Measurements from ENCODE around the gene KAT6B.

KAT6B gene

DNA sequence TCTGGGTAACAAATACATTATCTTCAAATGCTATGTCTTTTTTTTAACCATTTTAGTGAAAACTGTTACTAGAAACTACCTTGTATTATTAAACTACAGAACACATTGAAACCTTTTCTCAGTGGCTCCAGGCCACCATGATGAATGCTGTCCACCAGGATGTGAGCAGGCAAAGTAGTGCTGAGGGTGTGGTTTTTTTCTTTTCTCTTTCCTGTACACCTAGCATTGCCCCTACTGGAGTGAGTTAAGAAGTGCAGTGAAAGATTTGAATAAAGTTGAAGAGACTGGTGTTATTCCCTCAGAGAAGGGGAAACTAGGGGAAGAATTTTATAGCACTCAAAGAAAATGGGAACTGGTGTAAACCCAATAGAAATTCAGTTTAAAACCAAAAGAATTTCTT is 165.0 kb downstream of the KAT6B start:
- no peak for DNase-seq

DNA sequence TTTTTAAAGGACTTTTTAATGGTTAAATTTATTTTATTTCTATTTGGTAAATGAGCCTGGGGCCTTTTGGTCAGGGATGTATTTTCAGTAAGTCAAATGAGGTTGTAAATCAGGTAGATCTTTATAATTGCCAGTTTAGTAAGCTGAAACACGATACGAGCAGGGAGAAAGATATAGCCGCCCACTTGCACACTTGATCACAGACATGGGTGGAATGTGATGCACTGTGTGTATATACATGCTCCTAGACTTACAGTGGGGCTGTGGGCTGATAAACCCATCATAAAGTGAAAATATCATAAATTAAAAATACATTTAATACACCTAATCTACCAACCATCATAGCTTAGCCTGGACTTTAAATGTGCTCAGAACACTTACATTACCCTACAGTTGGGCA is 165.7 kb downstream of the KAT6B start:
- DNase-seq = no peak

GRCh38 chr10:74993649-74994048 is 167.2 kb downstream of the KAT6B start:
- DNase-seq = no peak

GRCh38 chr10:74994854-74995253 is 168.5 kb downstream of the KAT6B start:
- no peak for DNase-seq

- DNase-seq = no peak
These were observed 169.4 kb downstream of the KAT6B start for GRCh38 chr10:74995806-74996205.

DNA sequence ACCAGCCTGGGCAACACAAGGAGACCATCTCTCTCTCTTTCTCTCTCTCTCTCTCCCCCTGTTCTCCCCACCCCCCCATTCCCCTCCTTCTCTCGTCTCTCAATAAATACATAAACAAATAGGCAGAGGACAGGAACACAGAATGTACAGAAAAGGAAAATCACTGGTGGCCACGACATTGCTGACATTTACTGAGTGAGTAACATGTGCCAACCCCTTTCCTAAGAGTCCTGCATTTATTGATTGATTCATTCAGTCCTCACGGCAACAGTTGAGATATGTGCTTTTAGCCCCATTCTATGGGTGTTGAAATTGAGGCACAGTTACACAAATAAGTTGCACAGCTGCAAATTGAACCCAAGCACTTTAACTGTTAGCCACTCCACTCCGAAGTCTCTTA is 170.8 kb downstream of the KAT6B start:
- no peak for DNase-seq

DNA sequence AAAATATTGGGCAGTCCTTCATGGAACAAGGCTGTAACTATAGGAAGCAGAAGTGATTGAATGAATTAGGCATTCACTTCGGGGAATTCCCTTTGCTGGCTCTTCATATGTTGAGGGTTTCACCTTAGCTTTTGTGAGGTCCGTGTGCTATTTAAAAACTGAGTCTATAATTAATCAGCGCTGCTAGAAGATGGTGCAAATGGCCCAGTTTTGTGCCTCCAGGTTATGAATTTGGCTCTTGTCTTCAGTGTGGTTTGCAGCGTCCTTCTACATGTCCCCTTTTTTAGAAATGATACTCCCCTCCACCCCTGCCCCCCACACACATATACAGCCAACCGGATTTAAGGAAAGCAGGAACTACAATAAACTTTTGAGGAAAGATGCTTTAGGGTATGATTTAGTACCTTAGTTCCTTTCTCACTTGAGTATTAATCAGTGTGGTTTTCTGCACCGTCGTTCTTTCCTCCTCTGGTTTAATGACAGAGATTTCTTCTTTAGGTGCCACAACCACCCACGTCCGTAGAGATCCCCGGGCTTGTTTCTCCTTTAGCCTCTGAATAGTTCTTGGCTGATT is 174.4 kb downstream of the KAT6B start:
- no peak for DNase-seq

GRCh38 chr10:75001715-75002350 is 175.4 kb downstream of the KAT6B start:
- DNase-seq = no peak

DNA sequence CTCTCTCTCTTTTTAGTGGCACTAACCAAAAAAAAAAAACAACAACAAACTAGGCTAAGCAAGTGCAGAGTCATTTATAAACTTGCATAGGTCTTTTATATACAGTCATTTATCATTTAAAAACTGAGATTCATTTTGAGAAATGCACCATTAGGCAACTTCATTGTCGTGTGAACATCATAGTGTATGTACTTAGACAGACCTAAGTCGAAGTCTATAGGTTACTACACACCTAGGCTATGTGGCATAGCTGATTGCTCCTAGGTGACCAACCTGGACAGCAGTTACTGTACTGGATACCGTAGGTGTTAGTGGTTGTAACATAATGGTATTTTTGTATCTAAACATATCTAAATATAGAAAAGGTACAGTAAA is 175.9 kb downstream of the KAT6B start:
- no peak for DNase-seq

DNA sequence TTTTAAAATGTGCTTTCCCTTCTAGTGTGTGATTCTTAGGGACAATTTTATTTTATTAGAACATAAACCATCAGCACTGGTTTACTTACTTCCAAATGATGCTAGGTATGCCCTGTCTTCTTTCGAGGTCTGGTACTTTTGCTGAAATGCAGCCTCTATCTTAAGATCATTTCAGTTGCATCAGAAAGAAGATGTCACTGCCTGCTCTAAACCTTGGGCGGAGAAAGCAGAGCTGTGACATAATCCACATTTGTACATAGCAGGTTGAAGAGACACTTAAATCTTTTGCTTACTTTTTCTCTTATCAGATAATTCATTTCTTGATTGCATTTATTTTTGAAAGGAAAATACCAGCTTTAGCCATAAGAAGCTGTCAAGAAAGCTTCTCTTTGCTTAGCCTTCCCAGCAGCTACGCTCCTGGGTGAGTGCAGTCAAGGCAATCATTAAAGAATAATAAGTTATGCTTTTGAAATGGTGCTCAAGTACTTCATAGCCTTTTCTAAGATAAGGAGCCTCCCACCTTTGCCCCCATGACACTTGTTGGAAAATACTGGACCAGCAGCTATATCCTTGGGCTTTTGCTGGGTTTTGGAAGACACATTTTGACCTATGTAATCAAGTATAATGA is 176.7 kb downstream of the KAT6B start:
- DNase-seq = no peak

GRCh38 chr10:75003891-75004290 is 177.5 kb downstream of the KAT6B start:
- DNase-seq = no peak

GRCh38 chr10:75007646-75008045 is 181.2 kb downstream of the KAT6B start:
- DNase-seq = no peak

DNA sequence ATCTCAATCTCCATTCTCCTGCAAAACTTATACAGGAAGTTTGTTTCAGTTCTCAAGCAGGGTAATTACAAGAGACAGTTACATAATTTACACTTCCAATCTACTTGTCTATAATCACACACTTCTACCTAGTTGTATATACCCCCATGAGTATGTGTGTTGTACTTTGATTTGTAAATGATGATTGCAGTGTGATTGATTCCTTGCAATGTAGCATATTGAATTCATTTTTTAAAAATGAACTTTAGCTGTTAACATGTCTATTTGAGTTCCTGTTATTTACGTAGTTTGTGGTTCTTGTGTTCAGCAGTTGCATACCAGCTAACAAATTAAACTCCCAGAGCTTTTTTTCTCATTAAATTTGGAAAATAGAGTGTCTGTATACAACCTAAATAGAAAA is 182.6 kb downstream of the KAT6B start:
- DNase-seq = no peak

- DNase-seq = no peak
These were observed 183.0 kb downstream of the KAT6B start for GRCh38 chr10:75009426-75009825.

- no peak for DNase-seq
These were observed 184.0 kb downstream of the KAT6B start for GRCh38 chr10:75010373-75010772.

DNA sequence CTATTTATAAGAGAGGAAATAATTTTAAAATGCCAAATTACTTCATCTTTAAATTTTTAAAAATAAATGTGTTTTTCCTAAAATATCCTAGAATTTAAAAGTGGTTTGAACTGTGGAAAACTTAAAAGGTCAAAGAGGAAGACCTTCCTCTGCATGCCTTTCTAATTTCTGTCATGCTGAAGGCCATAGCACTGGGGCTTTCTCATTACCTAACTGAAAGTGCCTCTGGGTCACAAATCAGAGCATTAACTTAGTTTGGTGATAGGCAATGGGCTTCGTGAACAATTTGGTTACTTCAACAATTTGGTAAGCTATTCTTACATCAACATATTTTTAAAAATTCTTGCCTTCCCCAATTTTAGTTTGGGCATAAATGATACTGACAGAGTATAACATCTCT is 184.8 kb downstream of the KAT6B start:
- no peak for DNase-seq

- DNase-seq = no peak
These were observed 186.1 kb downstream of the KAT6B start for GRCh38 chr10:75012471-75012870.

GRCh38 chr10:75013007-75013406 is 186.6 kb downstream of the KAT6B start:
- DNase-seq = no peak

- no peak for DNase-seq
These were observed 187.1 kb downstream of the KAT6B start for GRCh38 chr10:75013522-75013921.

DNA sequence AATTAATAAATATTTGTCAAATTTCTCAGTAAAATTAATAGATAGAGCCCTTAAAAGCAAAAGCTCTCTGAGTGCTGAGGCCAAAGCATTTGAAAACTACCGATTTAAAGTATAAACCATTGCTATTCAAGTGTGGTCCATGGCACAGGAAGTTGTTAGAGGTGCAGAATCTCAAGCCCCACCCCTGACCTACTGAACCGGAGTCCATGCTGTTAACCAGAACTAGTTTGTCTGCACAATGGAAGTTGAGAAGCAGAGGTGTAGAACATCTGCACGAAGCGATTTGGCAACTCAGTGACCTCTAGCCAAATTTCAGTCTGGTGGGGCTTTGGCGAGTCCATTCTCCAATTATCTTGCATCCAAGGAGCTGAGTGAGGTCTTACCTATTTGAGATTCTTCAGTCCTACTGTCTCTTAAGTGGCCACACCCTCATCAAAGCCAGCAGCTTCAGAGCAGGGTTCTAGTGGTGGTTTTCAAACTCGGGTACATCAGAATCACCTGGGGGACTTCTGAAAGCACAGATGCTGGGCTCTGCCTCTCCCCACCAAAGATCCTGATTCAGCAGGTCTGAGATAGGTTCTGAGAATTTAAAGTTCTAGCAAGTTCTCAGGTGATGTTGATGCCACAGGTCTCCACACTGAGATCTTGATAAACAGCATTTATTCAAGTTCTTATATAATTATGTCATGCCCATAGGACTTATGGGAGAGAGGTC is 188.3 kb downstream of the KAT6B start:
- DNase-seq = no peak

DNA sequence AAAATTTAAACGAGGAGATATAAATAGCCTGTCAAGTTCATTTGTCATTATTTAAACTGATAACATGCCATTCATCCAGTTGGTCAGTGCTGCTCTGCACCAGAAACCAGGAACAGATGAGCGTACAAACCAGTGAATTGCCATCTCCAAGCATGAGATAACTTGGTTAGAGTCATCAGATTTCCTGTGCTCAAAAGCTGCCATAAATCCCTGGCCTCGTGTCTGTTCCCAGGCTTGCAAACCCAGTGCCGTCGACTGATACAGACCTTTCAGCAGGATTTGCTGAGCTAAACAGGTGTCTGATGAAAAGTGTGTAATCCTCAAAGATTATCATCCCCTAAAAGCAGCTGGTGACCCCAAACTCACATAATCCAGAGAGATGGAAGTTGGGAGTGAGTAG is 189.0 kb downstream of the KAT6B start:
- no peak for DNase-seq

DNA sequence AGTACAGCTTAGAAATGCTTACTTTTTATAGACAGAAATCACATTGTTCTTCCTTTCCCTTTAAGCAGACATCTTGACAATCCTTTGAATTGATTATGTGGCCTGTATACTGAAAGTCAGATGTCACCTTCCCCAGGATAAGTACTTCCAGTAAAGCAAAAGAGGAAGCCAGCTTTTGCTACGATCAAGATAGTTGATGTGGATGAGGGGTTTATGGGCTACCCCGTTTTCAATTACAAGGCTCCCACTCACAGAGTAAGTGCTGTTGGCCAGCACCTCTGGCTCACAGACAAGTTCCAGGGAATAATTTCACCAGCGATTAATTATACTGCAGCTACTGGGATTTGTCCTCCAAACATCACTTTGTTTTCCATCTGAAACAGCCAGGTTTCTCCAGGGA is 189.9 kb downstream of the KAT6B start:
- no peak for DNase-seq

DNA sequence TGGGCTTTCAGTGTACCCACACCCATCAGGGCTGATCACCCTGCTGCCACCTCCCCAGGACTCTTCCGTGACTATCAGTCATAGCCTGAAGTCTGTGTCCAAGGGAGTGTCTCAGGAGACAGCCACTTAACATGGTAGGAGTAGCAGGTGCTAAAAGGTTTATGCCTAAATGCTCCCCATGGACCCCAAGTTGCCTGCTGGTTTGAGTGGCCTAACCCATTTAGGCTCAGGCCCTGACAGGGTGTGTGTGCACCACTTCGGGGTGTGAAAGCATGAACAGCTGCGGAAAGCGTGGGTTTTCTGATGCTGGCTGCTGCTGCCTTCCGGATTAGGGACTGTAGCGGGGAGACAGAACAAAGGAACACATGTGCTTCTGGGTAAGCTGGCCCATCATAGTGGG is 191.9 kb downstream of the KAT6B start:
- DNase-seq = no peak

DNA sequence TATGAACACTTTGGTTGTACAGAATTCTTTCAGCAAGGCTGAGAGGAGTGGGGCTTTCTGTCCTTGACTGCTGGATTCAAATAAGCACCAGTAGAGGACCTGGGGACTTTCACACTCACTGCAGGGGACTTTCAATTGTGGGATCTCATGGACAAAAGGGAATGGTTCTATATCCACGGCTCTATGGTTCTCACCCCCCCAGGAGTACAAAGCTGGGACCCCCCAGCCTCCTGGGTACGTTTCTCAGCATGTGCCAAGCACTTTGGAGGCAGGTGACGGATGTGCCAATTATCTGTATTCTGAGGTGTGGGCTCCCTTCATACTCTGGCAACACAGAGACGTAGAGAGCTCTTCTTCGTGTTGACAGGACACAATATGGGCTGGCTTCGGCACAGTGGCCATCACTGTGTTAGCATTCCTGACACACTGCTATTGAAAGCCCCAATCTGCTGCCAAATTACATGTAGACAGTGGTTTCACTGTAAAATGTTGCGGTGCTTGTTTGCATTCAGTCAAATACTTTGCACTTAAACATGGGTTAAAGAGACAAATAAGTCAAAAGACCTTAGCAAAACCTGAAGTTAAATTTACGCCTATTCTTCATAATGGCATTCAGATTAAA is 192.4 kb downstream of the KAT6B start:
- DNase-seq = no peak

Measured in fibroblast of upper back skin (primary cell).